K562 (cell line): ENCODE data around the gene SLC22A9. TPM values are rescaled to one million over a fixed set of nuclear protein-coding genes. Genes with fewer than 3 reads are reported as not detected.

Experiments used
- polyA plus RNA-seq, 8 experiments: library from polyadenylated mRNA; depleted of rRNA in 4 of 8; stranded (reverse) in 5 of 8; unstranded in 3 of 8; fragments of >200 nt; fragmentation: Nextera tagmentation in 2 of 8; fragmentation: Illumina TruSeq in 1 of 8; extraction: Ambion mirVana in 2 of 8; extraction: Trizol in 1 of 8; gene quantifications; 2 replicates each; pipeline versions ENCODE4 v1.2.1 to v1.2.3, GENCODE V29; 2011 to 2014; ENCODE audit warnings: inconsistent platforms in 1 of 8, missing spikeins in 1 of 8
- total RNA-seq, 7 experiments: library from RNA; depleted of rRNA in 6 of 7; stranded (reverse); fragments of >200 nt in 6 of 7; fragmentation: Illumina TruSeq in 2 of 7; extraction: Trizol in 2 of 7; gene quantifications; 2 replicates each; pipeline versions ENCODE4 v1.2.1 to v1.2.3, GENCODE V29; 2011 to 2021; ENCODE audit warnings: low replicate concordance in 1 of 7

Gene SLC22A9
- total and polyA plus RNA-seq, 9 of the 15 experiments (the other 6 are each of a cell fraction or from before 2014, with no cell fraction given): not detected

Other genes with a start within 250 kb of the SLC22A9 start
- gene SLC22A24, start 225.6 kb upstream of the SLC22A9 start, total RNA-seq (2014; rRNA removed): not detected in 2 replicates
- gene SLC22A24, start 225.6 kb upstream of the SLC22A9 start, total RNA-seq (2014; rRNA removed; fragmentation: Illumina TruSeq; extraction: Trizol): not detected in 2 replicates
- not detected in 2 replicates for gene SLC22A24, start 225.6 kb upstream of the SLC22A9 start, total RNA-seq (2015; rRNA removed; fragmentation: Illumina TruSeq; extraction: Trizol)
- gene SLC22A24, start 225.6 kb upstream of the SLC22A9 start, total RNA-seq (2021): not detected in 2 replicates
- gene SLC22A24, start 225.6 kb upstream of the SLC22A9 start, polyA plus RNA-seq (2011; rRNA removed): not detected in 2 replicates
- gene SLC22A24, start 225.6 kb upstream of the SLC22A9 start, polyA plus RNA-seq (2014; fragmentation: Illumina TruSeq; extraction: Trizol): not detected in 2 replicates
- gene SLC22A24, start 225.6 kb upstream of the SLC22A9 start, polyA plus RNA-seq (2014; fragmentation: Nextera tagmentation; extraction: Ambion mirVana): not detected
- gene SLC22A24, start 225.6 kb upstream of the SLC22A9 start, polyA plus RNA-seq (2014; rRNA removed): not detected in 2 replicates
- not detected in 2 replicates for gene SLC22A25, start 126.2 kb upstream of the SLC22A9 start, total RNA-seq (2014; rRNA removed)
- not detected in 2 replicates for gene SLC22A25, start 126.2 kb upstream of the SLC22A9 start, total RNA-seq (2014; rRNA removed; fragmentation: Illumina TruSeq; extraction: Trizol)
- not detected in 2 replicates for gene SLC22A25, start 126.2 kb upstream of the SLC22A9 start, total RNA-seq (2015; rRNA removed; fragmentation: Illumina TruSeq; extraction: Trizol)
- not detected in 2 replicates for gene SLC22A25, start 126.2 kb upstream of the SLC22A9 start, total RNA-seq (2021)
- not detected in 2 replicates for gene SLC22A25, start 126.2 kb upstream of the SLC22A9 start, polyA plus RNA-seq (2011; rRNA removed)
- not detected in 2 replicates for gene SLC22A25, start 126.2 kb upstream of the SLC22A9 start, polyA plus RNA-seq (2014; fragmentation: Illumina TruSeq; extraction: Trizol)
- gene SLC22A25, start 126.2 kb upstream of the SLC22A9 start, polyA plus RNA-seq (2014; fragmentation: Nextera tagmentation; extraction: Ambion mirVana): not detected
- gene SLC22A25, start 126.2 kb upstream of the SLC22A9 start, polyA plus RNA-seq (2014; rRNA removed): not detected in 2 replicates
- not detected in 2 replicates for gene PLAAT5, start 121.4 kb downstream of the SLC22A9 start, total RNA-seq (2014; rRNA removed)
- not detected in 2 replicates for gene PLAAT5, start 121.4 kb downstream of the SLC22A9 start, total RNA-seq (2014; rRNA removed; fragmentation: Illumina TruSeq; extraction: Trizol)
- gene PLAAT5, start 121.4 kb downstream of the SLC22A9 start, total RNA-seq (2015; rRNA removed; fragmentation: Illumina TruSeq; extraction: Trizol): not detected in 2 replicates
- gene PLAAT5, start 121.4 kb downstream of the SLC22A9 start, total RNA-seq (2021): not detected in 2 replicates
- gene PLAAT5, start 121.4 kb downstream of the SLC22A9 start, polyA plus RNA-seq (2011; rRNA removed): not detected in 2 replicates
- gene PLAAT5, start 121.4 kb downstream of the SLC22A9 start, polyA plus RNA-seq (2014; fragmentation: Illumina TruSeq; extraction: Trizol): not detected in 2 replicates
- not detected for gene PLAAT5, start 121.4 kb downstream of the SLC22A9 start, polyA plus RNA-seq (2014; fragmentation: Nextera tagmentation; extraction: Ambion mirVana)
- not detected in 2 replicates for gene PLAAT5, start 121.4 kb downstream of the SLC22A9 start, polyA plus RNA-seq (2014; rRNA removed)
- 5.1 TPM in 2 replicates for gene LGALS12, start 136.3 kb downstream of the SLC22A9 start, total RNA-seq (2014; rRNA removed)
- 2.2 and 2.9 TPM in 2 replicates for gene LGALS12, start 136.3 kb downstream of the SLC22A9 start, total RNA-seq (2014; rRNA removed; fragmentation: Illumina TruSeq; extraction: Trizol)
- gene LGALS12, start 136.3 kb downstream of the SLC22A9 start, total RNA-seq (2015; rRNA removed; fragmentation: Illumina TruSeq; extraction: Trizol): 4.7 and 5.2 TPM in 2 replicates
- 4.5 and 5.1 TPM in 2 replicates for gene LGALS12, start 136.3 kb downstream of the SLC22A9 start, total RNA-seq (2021)
- gene LGALS12, start 136.3 kb downstream of the SLC22A9 start, polyA plus RNA-seq (2011; rRNA removed): 8.0 and 9.5 TPM in 2 replicates
- gene LGALS12, start 136.3 kb downstream of the SLC22A9 start, polyA plus RNA-seq (2014; fragmentation: Illumina TruSeq; extraction: Trizol): 5.0 and 5.7 TPM in 2 replicates
- under 1 TPM; 0.66 to 0.99 TPM for gene LGALS12, start 136.3 kb downstream of the SLC22A9 start, polyA plus RNA-seq (2014; fragmentation: Nextera tagmentation; extraction: Ambion mirVana)
- gene LGALS12, start 136.3 kb downstream of the SLC22A9 start, polyA plus RNA-seq (2014; rRNA removed): 3.6 and 5.2 TPM in 2 replicates
- 0.37 TPM in 1 of 2 replicates, not detected in the other for gene PLAAT4, start 167.0 kb downstream of the SLC22A9 start, total RNA-seq (2014; rRNA removed)
- gene PLAAT4, start 167.0 kb downstream of the SLC22A9 start, total RNA-seq (2014; rRNA removed; fragmentation: Illumina TruSeq; extraction: Trizol): 0.99 and 1.0 TPM in 2 replicates
- 2.0 and 3.0 TPM in 2 replicates for gene PLAAT4, start 167.0 kb downstream of the SLC22A9 start, total RNA-seq (2015; rRNA removed; fragmentation: Illumina TruSeq; extraction: Trizol)
- gene PLAAT4, start 167.0 kb downstream of the SLC22A9 start, total RNA-seq (2021): 0.80 and 1.2 TPM in 2 replicates
- 0.43 and 0.54 TPM in 2 replicates for gene PLAAT4, start 167.0 kb downstream of the SLC22A9 start, polyA plus RNA-seq (2011; rRNA removed)
- gene PLAAT4, start 167.0 kb downstream of the SLC22A9 start, polyA plus RNA-seq (2014; fragmentation: Illumina TruSeq; extraction: Trizol): 1.1 and 1.3 TPM in 2 replicates
- 1 to 10 TPM; 1.2 to 2.1 TPM for gene PLAAT4, start 167.0 kb downstream of the SLC22A9 start, polyA plus RNA-seq (2014; fragmentation: Nextera tagmentation; extraction: Ambion mirVana)
- gene PLAAT4, start 167.0 kb downstream of the SLC22A9 start, polyA plus RNA-seq (2014; rRNA removed): 0.57 and 1.7 TPM in 2 replicates
- gene PLAAT2, start 193.6 kb downstream of the SLC22A9 start, total RNA-seq (2014; rRNA removed): not detected in 2 replicates
- not detected in 2 replicates for gene PLAAT2, start 193.6 kb downstream of the SLC22A9 start, total RNA-seq (2014; rRNA removed; fragmentation: Illumina TruSeq; extraction: Trizol)
- not detected in 2 replicates for gene PLAAT2, start 193.6 kb downstream of the SLC22A9 start, total RNA-seq (2015; rRNA removed; fragmentation: Illumina TruSeq; extraction: Trizol)
- gene PLAAT2, start 193.6 kb downstream of the SLC22A9 start, total RNA-seq (2021): not detected in 2 replicates
- gene PLAAT2, start 193.6 kb downstream of the SLC22A9 start, polyA plus RNA-seq (2011; rRNA removed): not detected in 2 replicates
- not detected in 2 replicates for gene PLAAT2, start 193.6 kb downstream of the SLC22A9 start, polyA plus RNA-seq (2014; fragmentation: Illumina TruSeq; extraction: Trizol)
- not detected for gene PLAAT2, start 193.6 kb downstream of the SLC22A9 start, polyA plus RNA-seq (2014; fragmentation: Nextera tagmentation; extraction: Ambion mirVana)
- not detected in 2 replicates for gene PLAAT2, start 193.6 kb downstream of the SLC22A9 start, polyA plus RNA-seq (2014; rRNA removed)
- 1.2 and 1.7 TPM in 2 replicates for gene PLAAT3, start 244.6 kb downstream of the SLC22A9 start, total RNA-seq (2014; rRNA removed)
- gene PLAAT3, start 244.6 kb downstream of the SLC22A9 start, total RNA-seq (2014; rRNA removed; fragmentation: Illumina TruSeq; extraction: Trizol): 0.77 and 1.2 TPM in 2 replicates
- gene PLAAT3, start 244.6 kb downstream of the SLC22A9 start, total RNA-seq (2015; rRNA removed; fragmentation: Illumina TruSeq; extraction: Trizol): 0.60 and 1.4 TPM in 2 replicates
- 2.7 TPM in 2 replicates for gene PLAAT3, start 244.6 kb downstream of the SLC22A9 start, total RNA-seq (2021)
- gene PLAAT3, start 244.6 kb downstream of the SLC22A9 start, polyA plus RNA-seq (2011; rRNA removed): 1.3 and 2.0 TPM in 2 replicates
- gene PLAAT3, start 244.6 kb downstream of the SLC22A9 start, polyA plus RNA-seq (2014; fragmentation: Illumina TruSeq; extraction: Trizol): 0.80 and 1.6 TPM in 2 replicates
- gene PLAAT3, start 244.6 kb downstream of the SLC22A9 start, polyA plus RNA-seq (2014; fragmentation: Nextera tagmentation; extraction: Ambion mirVana): 1 to 10 TPM; 1.3 to 1.9 TPM
- gene PLAAT3, start 244.6 kb downstream of the SLC22A9 start, polyA plus RNA-seq (2014; rRNA removed): 0.96 and 1.4 TPM in 2 replicates